SK-MEL-5 (cell line): ENCODE data around the gene HOXB6. TPM values are rescaled to one million over a fixed set of nuclear protein-coding genes. Genes with fewer than 3 reads are reported as not detected.

Source experiments
- DNase-seq: peaks from one replicate; pipeline ENCODE4 v3.0.0-alpha.2; 2016; ENCODE audit warnings: low read depth, low spot score
- in situ Hi-C: cut with HindIII; loops from 2 replicates; pipeline ENCODE4 v1.10.0; 2016; ENCODE audit warnings: low sequenced_read_pairs, high pct_unique_total_duplicates, low pct_unique_long_range_greater_than_20kb
- total RNA-seq: library from RNA; depleted of rRNA; stranded (reverse); fragments of >200 nt; shearing (Covaris generic); gene quantifications from 2 replicates; pipeline ENCODE4 v1.2.3, GENCODE V29; 2014

Gene HOXB6
- total RNA-seq, 1 experiment from 2014 or later = 2.8 TPM

DNA sequence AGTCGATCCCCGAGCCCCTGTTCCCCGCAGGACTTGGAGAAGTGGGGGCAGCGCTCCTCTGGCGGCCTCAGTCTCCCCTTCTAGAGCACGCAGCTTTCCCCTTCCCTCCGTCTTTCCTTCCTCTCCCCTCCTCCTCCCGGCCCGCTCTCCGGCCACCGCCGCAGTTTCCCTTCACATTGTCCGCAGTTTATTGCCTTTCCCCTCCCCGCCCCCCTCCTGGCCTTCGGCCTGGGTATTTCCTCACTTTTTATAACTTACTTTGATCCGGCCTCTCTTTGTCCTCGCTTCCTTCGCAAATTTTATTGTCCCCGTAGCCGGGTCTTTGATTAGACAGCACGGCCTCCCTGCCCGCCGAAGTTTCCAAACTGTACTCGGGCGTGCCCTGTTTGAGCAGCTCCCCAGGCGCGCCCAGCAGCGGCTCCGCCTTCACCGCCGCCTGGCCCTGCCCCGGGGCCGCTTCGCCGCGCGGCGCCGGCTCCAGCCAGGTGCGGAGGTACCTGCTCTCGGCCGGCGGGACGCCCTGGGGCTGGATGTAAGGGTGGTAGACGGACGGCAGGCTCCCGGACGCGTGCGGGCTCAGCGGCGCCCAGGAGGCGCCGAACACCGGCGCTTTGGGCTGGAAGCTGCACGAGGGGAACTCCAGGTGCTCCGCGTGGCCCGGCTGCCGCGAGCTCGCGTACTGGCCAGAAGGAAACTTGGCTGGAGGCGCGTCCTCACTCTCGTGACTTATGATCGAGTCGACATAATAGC is 20.9 kb upstream of the HOXB6 start:
- DNase-seq = peak; percentile 25
- in situ Hi-C loops = no loop called here

DNA sequence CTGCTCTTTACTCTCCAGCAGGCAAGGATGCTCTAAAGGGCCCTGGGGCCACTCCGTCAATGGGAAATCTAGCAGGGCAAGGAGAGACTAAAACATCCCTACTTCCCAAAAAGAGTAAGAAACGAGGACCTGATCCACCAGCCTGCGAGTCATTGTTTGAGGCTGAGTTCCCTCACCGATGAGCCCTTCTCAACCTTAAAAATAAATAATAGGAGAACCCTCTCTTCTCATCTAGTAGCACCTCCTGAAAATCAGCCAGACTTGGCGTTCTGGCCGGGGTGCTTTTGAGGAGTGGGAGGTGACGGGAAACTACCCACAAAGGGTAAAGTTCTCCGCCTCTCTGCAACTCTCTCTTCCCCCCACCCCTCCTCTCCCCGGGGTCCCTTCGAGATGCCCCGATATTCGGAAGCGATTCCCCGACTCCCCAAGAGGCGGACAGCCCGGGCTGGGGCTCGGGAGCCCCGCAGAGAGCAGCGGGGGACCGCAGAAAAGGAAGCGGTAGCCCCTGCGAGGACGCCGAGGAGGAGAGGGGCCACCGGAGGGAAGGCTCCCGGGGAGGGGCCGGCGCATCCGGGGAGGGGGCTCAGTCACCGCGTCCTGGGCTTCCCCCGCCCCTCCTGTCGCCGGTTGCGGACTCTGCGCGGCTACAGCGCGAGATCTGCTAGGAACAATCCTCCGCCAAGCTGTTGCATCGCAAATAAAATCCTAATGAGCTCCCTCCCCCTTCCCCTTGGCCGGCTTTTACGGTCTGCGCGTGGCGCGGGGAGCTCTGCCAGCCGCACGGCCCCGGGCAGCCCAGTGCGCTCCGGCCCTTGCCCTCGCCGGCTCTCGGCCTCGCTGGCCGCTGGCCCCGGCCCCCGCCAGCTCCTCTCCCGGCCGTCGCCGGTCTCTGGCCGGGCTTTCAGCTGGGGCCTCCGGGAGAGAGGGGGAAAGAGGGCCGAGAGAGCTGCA is 20.0 kb upstream of the HOXB6 start:
- no peak for DNase-seq

DNA sequence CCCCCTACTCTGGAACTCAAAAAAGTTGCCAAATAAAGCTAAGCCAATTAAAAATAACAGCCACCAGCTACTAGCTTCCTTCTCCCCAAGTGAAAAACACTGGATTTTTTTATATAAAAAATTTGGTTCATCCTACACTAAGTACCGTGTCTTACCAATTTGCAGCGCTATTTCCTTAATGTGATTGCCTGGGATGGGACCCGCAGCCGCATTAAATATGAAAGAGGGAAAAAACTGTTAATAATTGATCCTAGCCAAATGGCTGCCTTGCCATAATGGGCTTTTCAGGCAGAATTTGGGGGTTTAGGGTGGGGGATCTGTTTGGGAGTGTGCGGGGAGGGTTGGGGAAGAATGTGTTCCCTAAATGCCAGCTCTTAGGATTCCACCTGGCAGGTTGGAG is 19.3 kb upstream of the HOXB6 start:
- DNase-seq = no peak
- in situ Hi-C loops = no loop called here

More for the DNA sequence above, 20.0 kb upstream of the HOXB6 start:
- in situ Hi-C loops = no loop called here

DNA sequence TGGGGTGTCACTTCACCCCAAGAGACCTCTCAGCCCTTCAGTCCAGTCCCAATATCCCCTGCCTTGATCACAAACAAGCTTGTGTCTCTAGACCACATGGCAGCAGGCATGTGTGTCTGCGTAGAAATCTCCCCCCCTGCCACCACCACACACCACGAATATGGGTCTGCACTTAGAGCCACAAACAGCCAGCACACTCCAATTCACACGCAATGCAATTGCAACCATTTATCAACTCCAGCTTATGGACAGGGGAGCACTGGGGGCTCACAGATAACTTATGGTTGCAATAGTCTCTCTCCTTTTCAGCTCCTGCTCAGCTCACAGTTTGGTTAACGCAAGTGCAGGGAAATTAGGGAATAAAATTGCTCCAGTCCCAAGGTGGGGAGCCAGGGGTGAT is 18.8 kb upstream of the HOXB6 start:
- in situ Hi-C loops = no loop called here
- DNase-seq = no peak

DNA sequence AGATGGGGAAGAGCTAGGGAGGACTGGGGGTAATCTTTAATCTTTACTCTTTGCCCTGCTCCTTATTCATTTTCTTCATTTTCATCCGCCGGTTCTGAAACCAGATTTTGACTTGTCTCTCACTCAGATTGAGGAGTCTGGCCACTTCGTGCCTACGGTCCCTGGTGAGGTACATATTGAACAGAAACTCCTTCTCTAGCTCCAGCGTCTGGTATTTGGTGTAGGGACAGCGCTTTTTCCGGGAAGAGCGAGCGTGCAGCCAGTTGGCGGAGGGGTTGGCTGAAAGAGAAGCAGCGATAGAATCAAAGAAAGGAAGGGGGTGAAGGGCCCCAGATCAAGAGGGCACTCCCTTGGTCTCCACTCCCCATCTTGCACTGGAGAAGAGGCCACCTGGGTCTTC is 18.1 kb upstream of the HOXB6 start:
- in situ Hi-C loops = no loop called here

DNA sequence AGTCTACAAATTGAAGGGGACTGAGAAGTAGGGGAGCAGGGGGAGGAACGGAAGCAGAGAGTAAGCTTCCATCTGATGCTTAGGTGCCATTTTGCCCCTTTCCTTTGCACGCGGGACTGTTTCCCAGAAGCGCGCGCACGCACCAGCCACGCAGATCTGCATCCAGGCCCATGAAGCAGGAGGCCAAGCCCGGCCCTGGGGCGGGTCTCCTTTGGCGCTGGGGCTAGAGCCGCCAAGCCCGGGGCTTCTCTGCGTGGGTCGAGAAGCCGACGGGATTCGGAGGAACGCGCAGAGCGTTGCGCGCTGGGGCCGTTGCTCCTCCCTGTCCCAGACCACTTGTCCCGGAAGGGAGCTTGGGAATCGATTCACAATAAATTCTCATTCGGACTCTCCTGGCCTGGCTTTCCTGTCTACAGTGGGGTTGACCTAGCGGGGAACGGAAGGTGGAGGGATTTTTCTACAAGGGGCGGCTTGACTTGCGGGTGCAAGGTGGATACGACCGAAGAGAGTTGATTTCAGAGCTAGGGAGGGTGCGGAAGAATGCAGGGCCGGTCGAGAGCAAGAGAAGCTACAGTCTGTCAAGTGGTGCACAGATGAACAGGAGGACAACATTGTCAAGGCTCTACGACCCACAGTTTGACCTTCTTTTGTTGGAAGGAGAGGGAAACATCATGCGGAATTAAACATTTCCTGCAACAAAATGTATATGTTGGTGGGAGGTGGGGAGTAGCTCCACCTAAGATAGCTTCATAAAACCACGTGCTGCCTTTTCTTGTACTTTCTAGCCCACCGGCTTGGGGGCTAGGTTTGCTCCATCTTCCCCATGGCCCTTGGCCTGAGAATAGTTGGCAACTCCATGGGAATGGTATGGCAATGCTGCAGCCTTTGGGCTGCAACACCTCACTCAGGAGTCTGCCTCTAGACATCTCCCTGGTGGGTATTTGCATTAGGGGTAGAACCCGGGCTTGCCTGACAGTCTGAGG is 16.9 kb upstream of the HOXB6 start:
- no peak for DNase-seq
- in situ Hi-C loops = no loop called here

More for the DNA sequence above, 18.1 kb upstream of the HOXB6 start:
- DNase-seq = no peak

DNA sequence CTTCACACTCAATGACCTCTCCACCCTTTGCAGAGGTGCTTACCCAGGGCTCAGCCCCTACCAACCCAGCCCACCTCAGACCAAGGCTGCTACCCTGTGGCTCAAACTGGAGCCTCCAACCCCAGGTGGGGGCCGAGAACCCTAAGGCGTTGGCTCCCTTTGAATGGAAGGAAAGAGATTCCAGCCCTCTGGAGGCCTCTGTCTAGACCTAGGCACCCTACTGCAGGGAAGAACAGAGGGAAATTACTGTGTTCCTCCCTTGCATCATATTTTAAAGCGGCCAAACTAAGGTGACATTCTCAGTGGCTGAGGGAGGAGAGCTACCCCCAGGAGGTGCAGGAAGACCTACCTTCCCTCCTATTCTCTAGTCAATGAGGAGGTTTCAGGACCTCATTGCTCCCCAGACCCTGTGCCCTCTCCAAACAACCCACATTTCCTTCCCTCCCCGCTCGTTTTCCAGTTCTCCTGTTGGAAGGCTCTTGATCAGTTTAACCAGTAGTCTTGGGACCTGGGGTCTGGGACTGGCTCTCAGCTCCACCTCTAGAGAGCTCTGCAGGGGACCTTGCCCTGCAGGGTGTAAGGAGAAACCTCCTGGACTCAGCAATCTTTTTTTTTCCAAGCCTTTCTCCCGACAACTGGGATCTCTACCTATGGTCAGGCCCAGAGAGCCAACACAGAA is 15.8 kb upstream of the HOXB6 start:
- DNase-seq = no peak
- in situ Hi-C loops = no loop called here

DNA sequence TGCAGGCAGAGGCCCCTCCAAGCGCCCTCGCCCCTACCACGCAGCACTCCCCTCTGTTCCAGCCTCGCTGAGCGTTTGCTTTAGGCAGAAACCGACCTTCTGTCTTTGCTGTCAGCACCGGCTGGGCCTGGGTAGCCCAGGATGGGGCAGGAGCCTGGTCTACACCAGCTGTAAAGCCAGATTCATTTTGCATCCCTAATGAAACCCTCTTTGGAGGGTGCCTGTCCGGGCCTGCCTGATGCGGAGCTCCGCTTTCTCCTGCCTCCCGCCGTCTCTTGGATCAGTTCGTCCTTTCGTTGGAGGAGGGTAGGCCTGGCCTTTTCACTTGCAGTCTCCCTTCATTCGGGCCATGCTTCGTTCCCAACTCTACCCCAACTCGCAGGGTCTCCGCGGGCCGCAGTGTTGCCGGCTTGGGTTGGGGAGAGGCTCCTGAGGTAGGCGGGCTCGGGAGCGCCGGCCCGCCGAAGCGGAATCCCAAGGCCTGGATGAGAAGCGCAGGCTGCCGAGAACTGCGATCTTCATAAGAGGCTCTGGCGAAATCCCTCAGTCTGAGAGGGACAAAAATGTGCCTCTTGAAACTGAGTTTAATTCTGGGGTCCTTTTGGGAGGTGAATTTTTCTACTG is 15.2 kb upstream of the HOXB6 start:
- DNase-seq = no peak
- in situ Hi-C loops = no loop called here

DNA sequence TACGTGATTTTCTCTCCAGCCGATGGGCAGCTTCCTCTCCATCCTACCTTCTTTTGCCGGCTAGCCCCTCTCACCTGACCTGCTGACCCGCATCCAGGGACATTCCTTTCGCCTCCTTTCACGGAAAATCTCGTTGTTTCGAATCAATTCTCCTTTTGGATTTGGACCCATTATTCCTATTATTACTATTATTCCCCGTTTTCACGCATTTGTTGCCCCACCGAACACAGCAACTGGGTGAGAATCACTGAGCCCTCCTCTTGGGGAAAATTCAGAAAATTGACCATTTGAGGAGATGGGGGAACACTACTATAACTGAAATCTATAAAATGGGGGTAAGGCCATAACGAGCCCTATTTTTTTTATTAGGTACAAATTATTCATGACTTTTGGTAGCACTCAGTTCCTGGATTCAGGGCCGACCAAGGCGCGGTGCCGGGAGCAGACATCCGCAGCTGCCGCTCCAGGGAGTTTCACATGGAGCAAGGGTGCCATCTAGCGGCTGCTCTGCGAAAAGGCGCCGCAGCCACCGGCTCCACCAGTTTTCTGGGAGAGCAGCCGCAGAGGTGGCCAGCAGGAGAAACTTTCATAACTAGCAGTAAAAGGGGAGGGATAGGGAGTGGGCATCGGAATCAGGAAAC is 13.6 kb upstream of the HOXB6 start:
- in situ Hi-C loops = no loop called here
- peak; percentile 85 for DNase-seq

DNA sequence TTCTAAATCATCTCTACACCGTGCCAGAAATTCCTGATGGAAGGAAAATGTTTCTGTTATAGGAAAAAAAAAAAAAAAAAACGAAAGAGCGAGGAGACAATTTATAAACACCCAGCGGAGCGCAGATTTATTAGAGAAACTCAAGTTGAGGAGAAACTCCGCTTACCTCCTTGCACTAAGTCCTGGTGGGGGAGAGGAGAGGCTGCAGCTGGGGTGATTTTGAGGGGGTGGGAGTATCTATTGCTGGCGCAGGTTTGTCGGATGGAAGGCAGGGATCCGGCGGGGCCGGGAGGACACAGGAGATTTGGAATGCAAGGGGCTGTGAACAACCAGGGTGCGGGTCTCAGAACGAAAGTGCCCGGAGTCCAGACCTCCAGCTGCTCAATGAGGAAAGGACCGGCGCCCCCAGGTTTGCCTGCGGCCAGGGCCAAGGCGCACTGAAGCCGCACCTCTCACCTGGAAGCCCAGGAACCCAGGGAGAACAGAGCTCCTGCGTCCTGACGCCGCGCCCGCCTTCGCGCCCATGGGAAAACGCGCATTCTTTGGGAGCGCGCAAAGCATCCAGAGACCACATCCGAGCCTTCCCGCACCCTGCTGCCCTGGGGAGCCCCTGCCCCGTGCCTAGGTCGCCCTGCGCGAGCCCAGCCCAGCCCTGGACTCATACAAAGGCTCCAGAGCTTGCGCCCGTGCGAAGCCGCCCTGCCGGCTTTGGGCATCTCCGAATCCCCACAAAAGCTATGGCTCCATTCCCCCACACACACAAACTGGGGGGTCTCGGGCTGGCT is 12.9 kb upstream of the HOXB6 start:
- in situ Hi-C loops = no loop called here
- DNase-seq = no peak

DNA sequence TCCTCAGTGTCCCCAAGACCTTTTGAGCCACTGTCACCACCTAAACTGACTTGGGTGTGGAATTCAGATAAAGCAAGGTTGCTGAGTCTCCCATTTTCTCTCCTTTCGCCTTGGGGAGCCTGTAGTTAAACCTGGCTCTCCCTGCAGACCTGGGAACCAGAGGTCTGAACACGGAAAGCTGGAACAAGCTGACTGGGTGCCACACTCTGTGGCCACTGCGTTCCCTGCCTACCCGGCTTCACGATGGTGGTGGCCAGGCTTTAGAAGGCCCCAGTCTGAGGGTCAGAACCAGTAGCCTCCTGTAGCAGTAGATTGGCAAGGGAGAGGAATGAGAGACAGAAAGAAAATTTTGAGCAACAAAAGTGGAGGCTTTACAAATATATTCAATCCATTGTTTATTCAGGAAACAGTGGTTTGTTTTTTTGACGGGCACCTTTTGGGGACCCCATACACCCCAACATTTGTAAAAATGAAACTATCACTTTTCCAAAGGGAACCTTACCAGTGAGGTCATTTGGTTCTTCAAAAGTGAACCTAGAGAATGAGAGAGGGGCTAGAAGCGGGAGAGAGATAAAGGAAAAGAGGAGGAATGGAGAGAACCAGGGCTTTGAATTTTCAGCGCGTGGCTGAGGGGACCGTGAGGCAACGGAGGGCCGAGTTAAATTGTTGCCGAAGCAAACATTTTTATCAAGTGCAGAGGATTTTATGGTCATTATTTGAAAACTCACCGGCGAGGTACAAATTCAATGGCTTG is 12.1 kb upstream of the HOXB6 start:
- in situ Hi-C loops = no loop called here
- no peak for DNase-seq

DNA sequence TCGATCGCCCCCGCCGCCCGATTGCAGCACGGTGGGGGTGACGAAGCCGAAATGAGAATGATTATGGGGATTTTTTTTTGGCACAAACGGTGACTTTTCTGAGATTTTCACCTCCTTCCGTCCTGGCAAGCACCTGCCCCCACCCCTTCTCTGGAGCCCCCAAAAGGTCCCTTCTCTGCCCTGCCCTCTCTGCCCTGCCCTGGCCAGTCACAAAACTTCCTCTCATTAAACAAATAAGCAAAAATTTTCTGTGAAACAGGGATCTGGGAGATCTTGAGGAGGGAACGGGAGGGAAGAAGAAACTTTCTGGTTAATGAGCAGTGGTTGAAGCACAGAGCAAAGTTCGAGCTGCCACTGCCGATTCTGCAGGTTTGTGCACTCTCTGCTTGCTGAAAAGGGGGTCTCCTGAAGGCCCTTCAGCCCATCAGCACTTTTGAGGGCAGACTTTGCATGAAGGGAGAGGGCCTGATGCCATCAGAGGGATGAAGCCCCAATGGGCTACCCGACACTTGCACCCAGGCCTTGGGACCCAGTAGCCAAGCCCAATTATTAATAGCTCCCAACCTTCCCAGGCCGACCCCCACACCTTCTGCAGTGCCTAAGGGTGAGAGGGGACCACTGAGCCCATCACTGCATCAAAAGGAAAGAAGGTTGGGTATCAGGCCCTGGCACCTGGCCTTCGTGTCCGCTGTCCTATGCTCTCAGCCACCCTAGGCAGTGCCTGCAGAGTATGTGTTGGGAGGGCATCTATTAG is 11.4 kb upstream of the HOXB6 start:
- no peak for DNase-seq
- in situ Hi-C loops = no loop called here

DNA sequence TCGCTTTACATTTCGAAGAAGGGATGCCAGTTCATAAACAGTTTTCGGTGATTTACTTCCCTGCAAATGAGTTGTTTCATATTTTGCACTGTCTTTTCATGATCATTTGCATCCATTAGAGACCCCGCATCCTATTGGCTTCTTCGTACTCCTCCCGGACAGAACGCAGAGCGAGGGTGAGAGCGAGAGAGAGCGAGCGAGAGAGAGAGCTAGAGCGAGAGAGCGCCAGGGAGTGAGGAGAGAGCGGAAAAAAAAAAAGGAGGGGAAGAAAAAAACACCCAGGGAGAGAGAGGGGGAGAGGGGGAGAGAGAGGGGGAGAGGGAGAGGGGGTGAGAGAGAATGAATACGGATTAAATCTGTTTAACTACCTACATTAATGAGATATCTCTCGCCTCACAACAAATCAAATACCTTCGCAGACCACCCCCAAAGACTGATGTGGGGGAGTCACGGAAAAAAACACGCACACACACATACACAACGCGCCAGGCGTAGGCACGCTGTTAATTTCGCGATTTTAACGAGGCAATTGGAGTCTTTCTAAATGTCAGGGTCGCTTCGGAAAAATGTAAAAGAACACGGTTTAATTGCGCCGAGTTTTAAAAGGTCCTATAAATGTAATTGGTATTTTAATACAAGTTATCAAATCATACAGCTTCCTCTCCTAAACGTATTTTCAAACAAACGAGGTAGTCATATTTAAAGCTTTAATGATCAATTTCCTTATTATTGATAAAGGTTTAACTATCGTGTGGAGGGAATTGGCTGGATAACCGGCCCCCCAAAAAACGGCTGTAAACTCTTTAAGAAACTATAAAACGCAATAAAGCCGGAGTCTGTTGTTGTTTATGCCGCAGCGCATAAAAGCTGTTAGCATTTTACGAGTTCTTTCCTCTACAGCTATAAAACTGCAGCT is 10.5 kb upstream of the HOXB6 start, which contains the start of gene HOXB8:
Gene HOXB8, minus strand, starts transcription at position 246 of the 916 bp plus-strand sequence. CDS start 588 bp downstream, outside the sequence.
- in situ Hi-C loops = no loop called here
- DNase-seq = no peak
